DMS53 treated with DMSO at 0.1 percent for 48 hours (cell line): ENCODE measurements around the gene RAB3IL1.

Experiments used
- DNase-seq: peaks from one replicate; lab custom pipeline; 2025; ENCODE audit not compliant: unreplicated experiment; lab: John Stamatoyannopoulos, UW

The RAB3IL1 gene

GRCh38 chr11:61869429-61869707 is 48.0 kb downstream of the RAB3IL1 start:
- no peak for DNase-seq

GRCh38 chr11:61868571-61869428 is 48.6 kb downstream of the RAB3IL1 start:
- no peak for DNase-seq

- no peak for DNase-seq
These were observed 50.4 kb downstream of the RAB3IL1 start for GRCh38 chr11:61866958-61867343.

- DNase-seq, result no peak
These were observed 51.0 kb downstream of the RAB3IL1 start for GRCh38 chr11:61866231-61866957.

- DNase-seq, result no peak
These were observed 52.3 kb downstream of the RAB3IL1 start for GRCh38 chr11:61864814-61865775.

GRCh38 chr11:61863548-61864081 is 53.8 kb downstream of the RAB3IL1 start:
- DNase-seq, result no peak

GRCh38 chr11:61862714-61863547 is 54.4 kb downstream of the RAB3IL1 start:
- DNase-seq, result no peak

GRCh38 chr11:61861634-61862033 is 55.7 kb downstream of the RAB3IL1 start:
- DNase-seq, result no peak

GRCh38 chr11:61860054-61860903 is 57.1 kb downstream of the RAB3IL1 start:
- no peak for DNase-seq

GRCh38 chr11:61855939-61856680 is 61.3 kb downstream of the RAB3IL1 start:
- DNase-seq, result no peak

GRCh38 chr11:61854966-61855714 is 62.2 kb downstream of the RAB3IL1 start:
- DNase-seq, result no peak

- no peak for DNase-seq
These were observed 63.0 kb downstream of the RAB3IL1 start for GRCh38 chr11:61854206-61854895.

- DNase-seq, result no peak
These were observed 63.6 kb downstream of the RAB3IL1 start for GRCh38 chr11:61853698-61854169.

GRCh38 chr11:61851900-61852295 is 65.5 kb downstream of the RAB3IL1 start:
- DNase-seq, result no peak

GRCh38 chr11:61851113-61851899 is 66.1 kb downstream of the RAB3IL1 start:
- no peak for DNase-seq

GRCh38 chr11:61850687-61851086 is 66.7 kb downstream of the RAB3IL1 start:
- no peak for DNase-seq
